Right lobe of liver (tissue), 6 donors: ENCODE results near the gene PTPN11. TPM values are rescaled to one million over a fixed set of nuclear protein-coding genes. Genes with fewer than 3 reads are reported as not detected.

ENCODE experiments used
- ATAC-seq, 4 donors: fragments of 200-7000 bp; cut with Tn5 transposase; one replicate each; pipeline ENCODE4 v1.9.1; 2020; ENCODE audit warnings: mild to moderate bottlenecking in 4 of 4, moderate library complexity in 4 of 4
- DNase-seq, 3 donors: peaks; one replicate each; pipeline ENCODE4 v3.0.0-alpha.2; 2020
- H3K27ac ChIP-seq, 3 donors: fragments of 200-600 bp; one replicate each; pipeline ENCODE4 v1.8.0; 2022
- H3K27me3 ChIP-seq, 2 donors: fragments of 200-600 bp; one replicate each; pipeline ENCODE4 v1.8.0; 2022
- H3K36me3 ChIP-seq, 4 donors: fragments of 200-600 bp; sonication (generic) in 1 of 4; one replicate each; pipeline versions ENCODE4 v1.5.1 to v1.8.0; 2017 to 2022; ENCODE audit warnings: control low read depth in 1 of 4
- H3K4me1 ChIP-seq, 4 donors: fragments of 200-600 bp; sonication (generic) in 1 of 4; one replicate each; pipeline versions ENCODE4 v1.5.1 to v1.8.0; 2017 to 2022; ENCODE audit warnings: control low read depth in 1 of 4
- H3K4me3 ChIP-seq, 3 donors: fragments of 200-600 bp; one replicate each; pipeline ENCODE4 v1.8.0; 2022
- H3K9me3 ChIP-seq, 4 donors: fragments of 200-600 bp; sonication (generic) in 1 of 4; one replicate each; pipeline versions ENCODE4 v1.5.1 to v1.8.0; 2017 to 2022; ENCODE audit warnings: control low read depth in 1 of 4
- CTCF ChIP-seq, 4 donors: fragments of 200-600 bp in 3 of 4; fragments of 450-650 bp in 1 of 4; IDR thresholded peaks; one replicate each; pipeline versions ENCODE4 v1.5.1 to v1.8.0; 2016 to 2022; ENCODE audit warnings: antibody characterized with exemption in 4 of 4, mild to moderate bottlenecking in 2 of 4
- POLR2A ChIP-seq: fragments of 450-650 bp; IDR thresholded peaks from one replicate; pipeline ENCODE4 v1.6.1; 2017; ENCODE audit warnings: antibody characterized with exemption, mild to moderate bottlenecking
- WGBS: methylation state at CpG from one replicate; pipeline ENCODE4 v1.1.6; 2018; ENCODE audit warnings: low coverage, low lambda C conversion rate; ENCODE audit not compliant: insufficient coverage; ENCODE audit errors: missing lambda C conversion rate; 5-methylcytosine and 5-hydroxymethylcytosine counted together
- intact Hi-C, 2 donors: fragments of 100-400 bp; cut with DNase I; formaldehyde crosslinking; loops; one replicate each; pipeline versions ENCODE4 v1.11.2 to v1.14.1; 2022
- total RNA-seq, 6 experiments: library from RNA; depleted of rRNA in 2 of 6; stranded (reverse); fragments of >200 nt in 2 of 6; fragmentation: NEBNext Ultra II Directional in 3 of 6; extraction: Animal tissue kit (Norgen Biotek cat#: 25700) in 3 of 6; gene quantifications; one replicate each; pipeline versions ENCODE4 v1.1.0 to v1.2.4, GENCODE V29; 2016 to 2023
- donor health status: DM: no; HTN: yes; CAD: no.
- donor health status: DM: no; HTN: no; CAD: no.
- donor health status: DM: no; HTN: no; CAD: no.
- donor health status: DM: no; HTN: yes; CAD: no.
- donor health status: DM: no; HTN: yes; CAD: no.

PTPN11 gene
- total RNA-seq, 6 experiments from 2014 or later = 66.4 to 77.7 (median 68.6) TPM

GRCh38 chr12:112539221-112539620, 120.5 kb downstream of the PTPN11 start:
- intact Hi-C loops = no loop called here

GRCh38 chr12:112540021-112540420, 121.3 kb downstream of the PTPN11 start:
- Histone ChIP-seq H3K27ac (no peak overlapping the region), H3K4me3 (no peak overlapping the region), H3K9me3 (no peaks in the 10 kb centered on the region), H3K36me3 (no peaks in the 10 kb centered on the region), H3K4me1 (no peaks in the 10 kb centered on the region), H3K27me3 (no peaks in the 10 kb centered on the region)
- 66% methylated on average over 4 of the region's 5 CpGs for WGBS
- ATAC-seq = no peak
- TF ChIP-seq CTCF (IDR thresholded peaks at IDR 0.05) (no peak), POLR2A (no peak)
- DNase-seq = no peak
- intact Hi-C loops = no loop called here

More at GRCh38 chr12:112539221-112539620, 120.5 kb downstream of the PTPN11 start:
- Histone ChIP-seq H3K27ac (no peak overlapping the region), H3K4me3 (no peak overlapping the region), H3K27me3 (no peaks in the 10 kb centered on the region), H3K9me3 (no peaks in the 10 kb centered on the region), H3K36me3 (no peaks in the 10 kb centered on the region), H3K4me1 (no peaks in the 10 kb centered on the region)
- no peak for DNase-seq
- ATAC-seq = no peak
- WGBS = 43% methylated on average over 3 of the region's 3 CpGs
- TF ChIP-seq POLR2A = no peak
- peak in 1 of 4 donors; percentile 5 for TF ChIP-seq CTCF (IDR thresholded peaks at IDR 0.05)

- 37% methylated on average over 4 of the region's 4 CpGs for WGBS
- no peaks in the 10 kb centered on the region for H3K27me3 ChIP-seq
- H3K9me3 ChIP-seq = no peaks in the 10 kb centered on the region
- no peaks in the 10 kb centered on the region for H3K4me1 ChIP-seq
- no peak overlapping the region for H3K27ac ChIP-seq
- ATAC-seq (no peak), DNase-seq (no peak)
- TF ChIP-seq POLR2A (no peak), CTCF (IDR thresholded peaks at IDR 0.05) (no peak)
- intact Hi-C loops = no loop called here
- H3K36me3 ChIP-seq = no peaks in the 10 kb centered on the region
- H3K4me3 ChIP-seq = no peak overlapping the region
Measured at GRCh38 chr12:112543751-112544150, 125.0 kb downstream of the PTPN11 start.

GRCh38 chr12:112546339-112546738, 127.6 kb downstream of the PTPN11 start:
- no peak overlapping the region for H3K27ac ChIP-seq
- ATAC-seq (no peak), DNase-seq (no peak)
- TF ChIP-seq POLR2A (no peak), CTCF (IDR thresholded peaks at IDR 0.05) (no peak)
- WGBS = 61% methylated on average over 4 of the region's 6 CpGs
- intact Hi-C loops = no loop called here
- no peak overlapping the region for H3K4me3 ChIP-seq
- no peaks in the 10 kb centered on the region for H3K4me1 ChIP-seq
- no peaks in the 10 kb centered on the region for H3K27me3 ChIP-seq
- no peaks in the 10 kb centered on the region for H3K36me3 ChIP-seq
- no peaks in the 10 kb centered on the region for H3K9me3 ChIP-seq

GRCh38 chr12:112546996-112547395, 128.2 kb downstream of the PTPN11 start:
- H3K4me3 ChIP-seq = no peak overlapping the region
- no peaks in the 10 kb centered on the region for H3K36me3 ChIP-seq
- H3K27ac ChIP-seq = no peak overlapping the region
- H3K9me3 ChIP-seq = no peaks in the 10 kb centered on the region
- no peak for ATAC-seq
- no peaks in the 10 kb centered on the region for H3K4me1 ChIP-seq
- no peaks in the 10 kb centered on the region for H3K27me3 ChIP-seq
- WGBS = 42% methylated on average over 1 of the region's 2 CpGs
- no peak for TF ChIP-seq CTCF (IDR thresholded peaks at IDR 0.05)
- TF ChIP-seq POLR2A = no peak
- no peak for DNase-seq
- intact Hi-C loops = no loop called here
